Posterior vena cava (tissue), 2 donors: ENCODE measurements around the gene EXOG. TPM values are rescaled to one million over a fixed set of nuclear protein-coding genes. Genes with fewer than 3 reads are reported as not detected.

Source experiments
- DNase-seq: peaks from one replicate; pipeline ENCODE4 v3.0.0-alpha.2; 2020; ENCODE audit warnings: low spot score
- intact Hi-C, 2 donors: fragments of 100-400 bp; cut with DNase I; formaldehyde crosslinking; loops; one replicate each; pipeline versions ENCODE4 v1.14.1 to v1.14.2; 2022 to 2023
- total RNA-seq, 2 donors: library from RNA; stranded (reverse); fragmentation: NEBNext Ultra II Directional; extraction: Animal tissue kit (Norgen Biotek cat#: 25700); gene quantifications; one replicate each; pipeline ENCODE4 v1.2.1, GENCODE V29; 2021
- donor health status: DM: yes; HTN: yes; CAD: no.
- donor health status: DM: yes; HTN: yes; CAD: no.

EXOG gene
- total RNA-seq, 2 donors from 2014 or later, result 12.3 to 14.7 TPM

- intact Hi-C loops, result no loop called here
- no peak for DNase-seq
Observed at GRCh38 chr3:38574411-38575278, 78.5 kb downstream of the EXOG start.

DNA sequence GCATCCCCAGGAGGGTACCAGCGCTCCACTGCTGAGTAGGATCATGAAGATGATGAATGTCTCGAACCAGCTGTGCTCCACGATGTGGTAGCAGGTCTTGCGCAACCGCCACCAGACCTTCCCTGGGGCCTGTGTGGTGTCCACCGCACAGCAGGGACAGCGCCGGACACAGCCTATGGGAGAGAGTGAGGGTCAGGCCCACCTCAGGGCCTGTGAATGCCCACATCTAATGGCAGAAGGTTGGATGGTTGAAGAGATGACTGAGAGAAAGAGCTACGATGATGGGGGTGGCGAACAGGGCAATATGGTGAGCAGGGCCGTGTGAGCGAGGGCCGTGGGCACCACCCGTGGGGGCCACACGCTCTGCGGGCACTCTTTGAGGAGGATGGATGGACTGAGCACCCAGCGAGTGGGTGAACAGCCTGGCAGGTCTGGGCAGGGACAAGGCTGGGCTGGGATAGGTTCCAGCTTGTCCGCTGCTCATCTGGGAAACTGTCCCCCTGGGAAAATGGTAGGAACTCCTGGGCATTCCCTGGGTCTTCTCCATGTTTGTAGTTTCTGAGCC lies 79.2 kb downstream of the EXOG start:
- DNase-seq, result no peak
- intact Hi-C loops, result no loop called here

Other genes starting within 250 kb of the EXOG start
- gene SLC22A13, start 230.5 kb upstream of the EXOG start, total RNA-seq, result under 1 TPM; 0.32 to 0.48 TPM
- gene SLC22A14, start 214.0 kb upstream of the EXOG start, total RNA-seq, result under 1 TPM in 1 of 2 donors, not detected in 1; 0.38 TPM
- gene XYLB, start 149.6 kb upstream of the EXOG start, total RNA-seq, result 1 to 10 TPM; 4.5 to 6.3 TPM
- gene ACVR2B, start 42.5 kb upstream of the EXOG start, total RNA-seq, result 1 to 10 TPM; 2.7 to 2.8 TPM
- 1 to 10 TPM in 1 of 2 donors, under 1 TPM in 1; 0.32 to 1.4 TPM for gene SCN5A, start 153.3 kb downstream of the EXOG start, total RNA-seq